Measurements from ENCODE around the gene DCAF4. TPM values are rescaled to one million over a fixed set of nuclear protein-coding genes. Genes with fewer than 3 reads are reported as not detected.

Gene DCAF4
- total RNA-seq, 1 experiment from 2014 or later: 19.3 TPM

Other genes with a start within 250 kb of the DCAF4 start
- 2.2 and 3.0 TPM in 2 replicates for gene DPF3, start 32.4 kb upstream of the DCAF4 start, total RNA-seq (2014; rRNA removed; shearing (Covaris generic))
- 6.6 and 7.4 TPM in 2 replicates for gene ZFYVE1, start 100.6 kb downstream of the DCAF4 start, total RNA-seq (2014; rRNA removed; shearing (Covaris generic))
- gene RBM25, start 132.1 kb downstream of the DCAF4 start, total RNA-seq (2014; rRNA removed; shearing (Covaris generic)): 35.0 and 50.4 TPM in 2 replicates
- 20.9 and 27.0 TPM in 2 replicates for gene PSEN1, start 210.0 kb downstream of the DCAF4 start, total RNA-seq (2014; rRNA removed; shearing (Covaris generic))

Data from HT1080 (cell line).